Transverse colon (tissue), 4 donors: ENCODE measurements around the gene CPXM2.

Source experiments
- EP300 ChIP-seq: sonication (generic); formaldehyde crosslinking; IDR thresholded peaks from one replicate; pipeline ENCODE4 v1.6.1; 2017; ENCODE audit warnings: antibody characterized with exemption, low read depth
- POLR2A ChIP-seq: fragments of 450-650 bp; IDR thresholded peaks from one replicate; pipeline ENCODE4 v1.6.1; 2016; ENCODE audit warnings: antibody characterized with exemption, mild to moderate bottlenecking, moderate library complexity
- POLR2AphosphoS5 ChIP-seq, 3 donors: sonication (generic); formaldehyde crosslinking; IDR thresholded peaks; one replicate each; pipeline ENCODE4 v1.6.1; 2016; ENCODE audit warnings: antibody characterized with exemption in 3 of 3
- TF ChIP-seq, protein P1 (sequence below), 5 experiments: fragments of 200-600 bp in 3 of 5; fragments of 450-650 bp in 2 of 5; sonication (generic) in 3 of 5; IDR thresholded peaks; 1 replicate in 2 of 5; 2 replicates in 3 of 5; pipeline ENCODE4 v1.5.1; 2016 to 2017; ENCODE audit warnings: antibody characterized with exemption in 5 of 5, inconsistent platforms in 3 of 5, mild to moderate bottlenecking in 2 of 5, moderate library complexity in 1 of 5

DNA sequence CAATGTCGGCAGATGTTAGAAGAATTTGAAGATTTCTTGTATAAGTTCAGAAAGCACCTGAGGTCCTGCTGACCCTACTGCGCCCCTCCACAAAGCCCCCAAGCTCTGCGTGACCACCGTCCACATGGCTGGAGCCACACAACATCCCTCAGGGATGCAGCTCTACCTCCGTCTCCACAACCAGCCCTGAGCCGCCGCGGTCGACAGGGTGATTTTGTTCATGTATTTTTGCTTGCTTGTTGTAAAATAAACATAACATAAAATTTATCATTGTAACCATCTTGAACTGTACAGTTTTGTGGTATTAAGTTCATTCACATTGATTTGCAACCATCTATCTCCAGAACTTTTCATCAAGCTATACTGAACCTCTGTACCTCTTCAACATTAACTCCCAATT lies 50.5 kb downstream of the CPXM2 start:
- TF ChIP-seq EP300, result no peak
- TF ChIP-seq, protein P1, sequence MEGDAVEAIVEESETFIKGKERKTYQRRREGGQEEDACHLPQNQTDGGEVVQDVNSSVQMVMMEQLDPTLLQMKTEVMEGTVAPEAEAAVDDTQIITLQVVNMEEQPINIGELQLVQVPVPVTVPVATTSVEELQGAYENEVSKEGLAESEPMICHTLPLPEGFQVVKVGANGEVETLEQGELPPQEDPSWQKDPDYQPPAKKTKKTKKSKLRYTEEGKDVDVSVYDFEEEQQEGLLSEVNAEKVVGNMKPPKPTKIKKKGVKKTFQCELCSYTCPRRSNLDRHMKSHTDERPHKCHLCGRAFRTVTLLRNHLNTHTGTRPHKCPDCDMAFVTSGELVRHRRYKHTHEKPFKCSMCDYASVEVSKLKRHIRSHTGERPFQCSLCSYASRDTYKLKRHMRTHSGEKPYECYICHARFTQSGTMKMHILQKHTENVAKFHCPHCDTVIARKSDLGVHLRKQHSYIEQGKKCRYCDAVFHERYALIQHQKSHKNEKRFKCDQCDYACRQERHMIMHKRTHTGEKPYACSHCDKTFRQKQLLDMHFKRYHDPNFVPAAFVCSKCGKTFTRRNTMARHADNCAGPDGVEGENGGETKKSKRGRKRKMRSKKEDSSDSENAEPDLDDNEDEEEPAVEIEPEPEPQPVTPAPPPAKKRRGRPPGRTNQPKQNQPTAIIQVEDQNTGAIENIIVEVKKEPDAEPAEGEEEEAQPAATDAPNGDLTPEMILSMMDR (IDR thresholded peaks at IDR 0.05), result no peak
- TF ChIP-seq POLR2A, result no peak
- TF ChIP-seq POLR2AphosphoS5 (IDR thresholded peaks at IDR 0.05), result no peak
